Measurements from ENCODE around the gene POLA1.

- TF ChIP-seq EP300 (IDR thresholded peaks at IDR 0.05; ENCODE audit: borderline replicate concordance) (no peak), REST (IDR thresholded peaks at IDR 0.05; ENCODE audit: low read depth) (no peak), TAF1 (IDR thresholded peaks at IDR 0.05; ENCODE audit: low read depth) (no peak), RAD21 (IDR thresholded peaks at IDR 0.05; ENCODE audit: low read depth) (no peak), FOXM1 (IDR thresholded peaks at IDR 0.05; ENCODE audit: borderline replicate concordance, low read depth) (no peak), YY1 (IDR thresholded peaks at IDR 0.05; ENCODE audit: low read depth) (no peak), TEAD4 (IDR thresholded peaks at IDR 0.05) (no peak), CREB1 (IDR thresholded peaks at IDR 0.05; ENCODE audit: low read depth) (no peak)
- TF ChIP-seq, protein P1, sequence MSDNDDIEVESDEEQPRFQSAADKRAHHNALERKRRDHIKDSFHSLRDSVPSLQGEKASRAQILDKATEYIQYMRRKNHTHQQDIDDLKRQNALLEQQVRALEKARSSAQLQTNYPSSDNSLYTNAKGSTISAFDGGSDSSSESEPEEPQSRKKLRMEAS (IDR thresholded peaks at IDR 0.05) = no peak
- TF ChIP-seq, protein P2, sequence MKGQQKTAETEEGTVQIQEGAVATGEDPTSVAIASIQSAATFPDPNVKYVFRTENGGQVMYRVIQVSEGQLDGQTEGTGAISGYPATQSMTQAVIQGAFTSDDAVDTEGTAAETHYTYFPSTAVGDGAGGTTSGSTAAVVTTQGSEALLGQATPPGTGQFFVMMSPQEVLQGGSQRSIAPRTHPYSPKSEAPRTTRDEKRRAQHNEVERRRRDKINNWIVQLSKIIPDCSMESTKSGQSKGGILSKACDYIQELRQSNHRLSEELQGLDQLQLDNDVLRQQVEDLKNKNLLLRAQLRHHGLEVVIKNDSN (IDR thresholded peaks at IDR 0.05) = no peak
Observed at GRCh38 chrX:24692305-24692704, 1.4 kb upstream of the POLA1 start.

Measured in Ishikawa (cell line).